ENCODE data around the gene CKAP2L.

GRCh38 chr2:112773556-112773955 is 9.1 kb upstream of the CKAP2L start:
- TF ChIP-seq CTCF (IDR thresholded peaks at IDR 0.05; ENCODE audit: low read depth, low read length) (no peak), EZH2phosphoT487 (IDR thresholded peaks at IDR 0.05; ENCODE audit: low read depth) (no peak)

Data from OCI-LY3 (cell line).